Retinal pigment epithelial cell (primary cell): Measurements from ENCODE around the gene CPAMD8.

Experiments used
- DNase-seq: peaks from one replicate; pipeline ENCODE4 v3.0.0-alpha.2; 2010; ENCODE audit warnings: low read depth
- H3K4me3 ChIP-seq: 2 replicates; pipeline ENCODE4 v1.5.1; 2011; ENCODE audit warnings: mild to moderate bottlenecking, low read length, control low read depth, moderate library complexity
- TF ChIP-seq, protein P1 (sequence below): conservative IDR thresholded peaks from 2 replicates; pipeline ENCODE4 v1.5.1; 2011; ENCODE audit warnings: low read depth, low read length, control low read depth, inconsistent platforms

CPAMD8 gene

DNA sequence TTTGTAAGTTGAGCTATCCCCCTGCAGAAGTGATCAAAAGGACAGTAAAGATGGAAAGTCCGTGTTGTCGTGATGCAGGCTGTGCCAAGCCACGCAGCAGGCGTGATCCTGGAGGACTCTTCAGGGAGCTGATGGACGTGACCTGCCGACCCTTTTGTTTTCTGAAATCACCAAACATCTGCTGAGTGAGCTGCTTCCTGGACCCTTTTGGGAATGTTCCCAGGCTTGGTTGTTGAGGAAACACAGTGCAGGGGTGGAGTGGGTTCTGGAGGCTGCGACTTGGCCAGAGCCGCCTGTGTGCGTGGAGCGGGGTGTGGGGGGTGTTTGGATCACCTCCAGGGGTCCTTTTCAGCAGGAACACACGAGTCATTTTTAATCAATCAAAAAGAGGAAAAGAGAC is 15.4 kb upstream of the CPAMD8 start:
- H3K4me3 ChIP-seq = no peak overlapping the region
- DNase-seq = no peak
- TF ChIP-seq, protein P1, sequence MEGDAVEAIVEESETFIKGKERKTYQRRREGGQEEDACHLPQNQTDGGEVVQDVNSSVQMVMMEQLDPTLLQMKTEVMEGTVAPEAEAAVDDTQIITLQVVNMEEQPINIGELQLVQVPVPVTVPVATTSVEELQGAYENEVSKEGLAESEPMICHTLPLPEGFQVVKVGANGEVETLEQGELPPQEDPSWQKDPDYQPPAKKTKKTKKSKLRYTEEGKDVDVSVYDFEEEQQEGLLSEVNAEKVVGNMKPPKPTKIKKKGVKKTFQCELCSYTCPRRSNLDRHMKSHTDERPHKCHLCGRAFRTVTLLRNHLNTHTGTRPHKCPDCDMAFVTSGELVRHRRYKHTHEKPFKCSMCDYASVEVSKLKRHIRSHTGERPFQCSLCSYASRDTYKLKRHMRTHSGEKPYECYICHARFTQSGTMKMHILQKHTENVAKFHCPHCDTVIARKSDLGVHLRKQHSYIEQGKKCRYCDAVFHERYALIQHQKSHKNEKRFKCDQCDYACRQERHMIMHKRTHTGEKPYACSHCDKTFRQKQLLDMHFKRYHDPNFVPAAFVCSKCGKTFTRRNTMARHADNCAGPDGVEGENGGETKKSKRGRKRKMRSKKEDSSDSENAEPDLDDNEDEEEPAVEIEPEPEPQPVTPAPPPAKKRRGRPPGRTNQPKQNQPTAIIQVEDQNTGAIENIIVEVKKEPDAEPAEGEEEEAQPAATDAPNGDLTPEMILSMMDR = no peak

DNA sequence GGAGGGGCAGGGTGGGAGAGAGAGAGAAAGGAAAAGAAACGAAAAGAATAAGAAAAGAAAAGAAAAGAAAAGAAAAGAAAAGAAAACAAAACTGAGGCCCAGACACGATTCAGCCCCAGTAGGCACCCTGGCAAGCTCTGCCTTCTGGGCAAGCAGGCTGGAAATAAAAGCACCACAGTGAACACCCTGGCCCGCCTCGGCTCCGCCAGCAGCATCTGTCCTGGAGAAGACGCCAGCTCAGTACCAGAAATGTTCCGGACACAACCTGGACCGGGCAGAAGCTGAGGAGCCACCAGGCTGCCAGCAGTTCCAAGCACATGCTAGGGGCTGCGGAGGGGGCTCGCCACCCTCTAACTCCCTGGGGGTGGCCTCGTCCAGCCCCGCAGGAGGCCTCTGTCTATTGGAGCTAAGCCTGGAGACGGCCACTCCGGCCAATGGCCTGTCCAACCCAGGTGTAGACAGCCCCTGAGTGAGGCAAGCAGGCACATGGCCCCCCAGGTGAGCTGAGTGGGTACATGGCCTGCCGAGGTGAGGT is 11.4 kb upstream of the CPAMD8 start:
- no peak overlapping the region for H3K4me3 ChIP-seq
- TF ChIP-seq, protein P1 = no peak
- no peak for DNase-seq

DNA sequence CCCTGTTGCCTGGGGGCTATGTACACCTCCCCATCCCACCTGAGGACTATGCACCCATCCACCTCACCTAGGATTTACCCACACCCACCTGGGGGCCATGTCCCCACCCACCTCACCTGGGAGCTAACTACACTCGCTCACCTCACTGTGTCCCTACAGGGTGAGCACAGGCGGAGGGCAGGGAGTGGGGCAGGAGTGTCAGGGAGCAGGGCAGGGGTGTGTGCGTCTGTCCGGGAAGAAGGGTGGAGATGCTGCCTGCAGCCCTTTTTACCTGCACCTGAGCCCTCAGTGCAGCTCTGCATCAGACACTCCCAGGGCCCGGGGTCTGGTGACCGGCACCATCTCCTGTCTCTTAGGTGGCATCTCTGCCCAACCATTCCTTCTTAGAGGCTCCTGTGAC is 10.6 kb upstream of the CPAMD8 start:
- DNase-seq = no peak
- no peak overlapping the region for H3K4me3 ChIP-seq
- TF ChIP-seq, protein P1 = no peak

DNA sequence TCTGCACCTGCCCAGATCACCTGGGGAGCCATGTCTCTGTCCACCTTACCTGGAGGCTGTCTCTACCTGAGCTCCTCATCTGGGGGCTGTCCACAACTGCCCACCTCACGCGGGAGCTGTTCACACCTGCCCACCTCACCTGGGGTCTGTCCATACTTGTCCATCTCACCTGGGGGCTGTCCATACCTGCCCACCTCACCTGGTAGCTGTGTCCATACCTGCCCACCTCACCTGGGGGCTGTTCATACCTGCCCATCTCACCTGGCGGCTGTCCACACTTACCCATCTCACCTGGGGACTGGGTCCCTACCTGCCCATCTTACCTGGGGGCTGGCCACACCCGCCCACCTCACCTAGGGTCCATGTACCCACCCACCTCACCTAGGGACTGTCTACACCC is 10.0 kb upstream of the CPAMD8 start:
- TF ChIP-seq, protein P1 = no peak
- no peak overlapping the region for H3K4me3 ChIP-seq
- DNase-seq = no peak

DNA sequence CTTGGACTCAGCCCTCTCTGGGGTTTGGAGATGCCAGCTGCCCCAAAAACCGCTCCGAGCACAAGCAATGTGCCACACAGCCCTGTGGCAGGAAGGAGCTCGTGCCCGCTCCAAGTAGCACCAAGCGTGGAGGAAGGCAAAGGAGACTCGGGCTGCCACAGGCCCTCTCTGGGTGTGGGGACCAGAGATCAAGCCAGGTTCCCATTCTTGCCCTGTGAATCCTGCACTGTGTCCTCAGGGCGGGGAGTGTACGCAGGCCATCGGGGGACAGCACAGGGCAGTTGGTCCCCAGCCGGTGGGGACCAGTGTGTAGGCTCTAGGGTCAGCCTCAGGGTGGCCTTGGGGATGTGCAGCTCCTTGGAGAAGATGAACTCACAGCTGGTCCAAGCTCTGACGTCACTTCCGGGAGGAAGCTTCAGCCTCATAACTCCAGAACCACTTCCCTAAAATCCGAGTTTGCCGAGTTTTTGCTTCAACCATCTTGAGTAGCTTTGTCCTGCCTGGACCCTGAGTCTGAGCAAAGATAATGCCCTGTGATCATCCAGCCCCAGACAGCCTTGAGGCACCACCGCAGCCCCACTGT is 9.3 kb upstream of the CPAMD8 start:
- H3K4me3 ChIP-seq = no peak overlapping the region
- DNase-seq = no peak
- TF ChIP-seq, protein P1 = no peak

DNA sequence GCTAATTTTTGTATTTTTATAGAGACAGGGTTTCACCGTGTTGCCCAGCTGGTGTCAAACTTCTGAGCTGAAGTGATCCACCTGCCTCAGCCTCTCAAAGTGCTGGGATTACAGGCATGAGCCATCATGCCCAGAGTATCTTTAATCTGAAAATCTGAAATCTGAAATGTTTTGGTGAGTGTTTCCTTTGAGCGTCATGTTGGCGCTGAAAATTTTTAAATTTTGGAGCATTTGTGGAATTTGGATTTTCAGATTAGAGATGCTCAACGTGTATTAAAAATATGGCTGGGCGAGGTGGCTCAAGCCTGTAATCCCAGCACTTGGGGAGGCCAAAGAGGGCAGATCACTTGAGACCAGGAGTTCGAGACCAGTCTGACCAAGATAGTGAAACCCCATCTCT is 5.1 kb upstream of the CPAMD8 start:
- no peak overlapping the region for H3K4me3 ChIP-seq
- no peak for DNase-seq
- TF ChIP-seq, protein P1 = no peak

DNA sequence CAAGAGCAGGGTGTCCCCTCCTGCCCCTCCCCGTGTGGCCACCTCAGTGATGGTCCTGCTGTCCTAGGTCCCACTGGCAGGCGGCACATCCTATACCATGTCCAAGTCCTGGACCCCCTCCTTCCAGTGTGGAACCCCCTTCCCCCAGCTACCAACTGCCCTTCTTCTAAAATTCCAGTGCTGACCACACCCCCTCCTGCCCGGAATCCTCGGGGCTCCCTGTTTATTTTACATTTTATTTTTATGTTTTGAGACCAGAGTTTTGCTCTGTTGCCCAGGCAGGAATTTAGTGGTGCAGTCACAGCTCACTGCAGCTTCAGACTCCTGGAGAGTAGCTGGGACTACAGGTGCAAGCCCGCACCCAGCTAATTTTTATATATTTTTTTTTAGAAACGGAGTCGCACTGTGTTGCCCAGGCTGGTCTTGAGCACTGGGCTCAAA is 945 bp upstream of the CPAMD8 start:
- TF ChIP-seq, protein P1 = no peak
- H3K4me3 ChIP-seq = no peak overlapping the region
- no peak for DNase-seq
